SIG-M5 treated with dmso at 0.1 percent for 504 hours (cell line): ENCODE results near the gene BRME1.

ENCODE experiments used
- DNase-seq: peaks from one replicate; lab custom pipeline; 2025; ENCODE audit not compliant: unreplicated experiment; lab: John Stamatoyannopoulos, UW

The BRME1 gene

DNA sequence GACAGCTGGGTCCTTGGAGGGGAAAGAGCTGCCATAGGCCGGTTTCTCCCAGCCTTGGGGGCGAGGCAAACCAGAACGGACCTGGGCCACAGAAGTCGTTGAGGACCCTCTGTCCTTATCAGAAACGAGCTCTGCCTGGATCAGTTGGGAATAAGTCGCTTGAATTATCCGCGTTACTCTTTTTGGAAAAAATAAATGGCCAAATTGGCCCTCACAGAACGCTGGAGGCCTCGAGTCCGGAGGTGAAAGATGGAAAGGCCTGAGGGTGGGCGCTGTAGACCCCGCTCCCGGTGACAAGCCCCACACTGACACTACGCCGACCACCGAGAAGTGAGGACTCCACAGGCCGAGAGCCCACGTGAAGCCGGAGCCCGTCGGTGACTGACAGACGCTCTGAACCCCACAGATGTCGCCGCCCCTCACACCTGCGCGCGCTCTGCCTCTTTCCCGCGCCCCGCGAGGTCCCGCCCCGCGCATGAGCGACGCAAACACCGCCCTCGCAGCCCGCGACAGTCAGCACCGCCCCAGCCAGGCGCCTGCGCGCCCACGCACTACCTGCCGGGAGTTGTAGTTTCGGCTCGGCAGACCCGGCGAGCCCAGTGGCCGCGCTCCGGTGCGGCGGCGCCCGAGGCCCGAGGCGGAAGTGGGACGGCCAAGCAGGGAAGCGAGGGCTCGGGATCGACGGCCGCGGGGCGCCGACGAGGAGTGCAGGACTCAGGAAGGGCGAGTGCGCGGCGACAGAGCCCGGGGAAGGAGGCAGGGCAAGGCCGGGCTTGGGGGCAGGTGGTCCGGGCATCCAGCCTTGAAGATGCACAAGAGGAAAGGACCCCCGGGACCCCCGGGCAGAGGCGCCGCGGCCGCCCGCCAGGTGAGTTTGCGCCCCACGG lies at the start of gene BRME1, which contains the start of gene CC2D1A:
TSS of gene BRME1 (minus strand) at position 484 of the 887 bp plus-strand sequence. CDS start 1,225 bp downstream, outside the sequence.
TSS of gene CC2D1A (plus strand) at position 568 of the 887 bp plus-strand sequence. CDS start at position 809, 241 bp downstream.
- peak; percentile 83 for DNase-seq

DNA sequence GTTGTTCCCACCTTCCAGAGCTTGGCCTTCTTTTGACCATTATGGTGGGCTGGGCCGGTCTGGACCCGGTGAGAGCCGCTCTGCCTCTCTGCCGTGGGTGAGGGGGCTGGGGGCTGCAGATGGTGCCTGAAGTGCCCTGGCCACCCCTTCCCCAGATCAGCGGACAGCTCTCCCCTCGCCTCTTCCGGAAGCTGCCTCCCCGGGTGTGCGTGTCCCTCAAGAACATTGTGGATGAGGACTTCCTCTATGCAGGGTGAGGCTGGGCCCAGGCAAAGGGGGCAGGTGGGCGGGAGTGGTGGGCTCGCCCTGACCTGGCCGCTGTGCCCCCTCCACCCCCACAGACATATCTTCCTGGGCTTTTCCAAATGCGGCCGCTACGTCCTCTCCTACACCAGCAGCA lies 48.3 kb upstream of the BRME1 start:
- no peak for DNase-seq

DNA sequence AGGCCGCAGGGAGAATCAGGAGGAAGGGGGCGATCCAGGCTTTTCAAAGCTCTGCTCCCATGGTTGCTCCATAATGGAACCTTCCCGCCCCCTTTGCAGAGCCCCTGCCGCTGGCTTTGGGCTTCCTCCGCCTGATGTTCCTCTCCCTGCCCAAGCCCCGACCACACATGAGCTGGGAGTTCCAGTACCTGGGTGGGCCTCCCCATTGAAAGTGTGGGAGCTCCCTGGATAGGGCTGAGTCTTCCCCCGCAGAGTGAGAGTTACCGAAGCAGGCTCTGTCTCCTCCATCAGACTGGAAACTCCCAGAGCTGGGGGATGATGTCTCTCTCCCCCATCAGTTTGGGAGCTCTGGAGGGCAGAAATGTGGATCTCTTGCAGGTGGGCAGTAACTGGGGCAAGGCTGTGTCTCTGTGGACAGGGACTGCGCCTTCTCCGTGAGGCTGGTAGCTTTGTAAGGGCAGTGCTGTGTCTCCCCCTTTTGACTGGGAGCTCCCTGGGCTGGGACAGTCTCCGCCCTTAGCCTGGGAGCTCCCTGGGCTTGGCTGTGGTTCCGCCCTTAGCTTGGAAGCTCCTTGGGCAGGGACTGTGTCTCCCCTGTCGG lies 47.1 kb upstream of the BRME1 start:
- DNase-seq: peak; percentile 28

DNA sequence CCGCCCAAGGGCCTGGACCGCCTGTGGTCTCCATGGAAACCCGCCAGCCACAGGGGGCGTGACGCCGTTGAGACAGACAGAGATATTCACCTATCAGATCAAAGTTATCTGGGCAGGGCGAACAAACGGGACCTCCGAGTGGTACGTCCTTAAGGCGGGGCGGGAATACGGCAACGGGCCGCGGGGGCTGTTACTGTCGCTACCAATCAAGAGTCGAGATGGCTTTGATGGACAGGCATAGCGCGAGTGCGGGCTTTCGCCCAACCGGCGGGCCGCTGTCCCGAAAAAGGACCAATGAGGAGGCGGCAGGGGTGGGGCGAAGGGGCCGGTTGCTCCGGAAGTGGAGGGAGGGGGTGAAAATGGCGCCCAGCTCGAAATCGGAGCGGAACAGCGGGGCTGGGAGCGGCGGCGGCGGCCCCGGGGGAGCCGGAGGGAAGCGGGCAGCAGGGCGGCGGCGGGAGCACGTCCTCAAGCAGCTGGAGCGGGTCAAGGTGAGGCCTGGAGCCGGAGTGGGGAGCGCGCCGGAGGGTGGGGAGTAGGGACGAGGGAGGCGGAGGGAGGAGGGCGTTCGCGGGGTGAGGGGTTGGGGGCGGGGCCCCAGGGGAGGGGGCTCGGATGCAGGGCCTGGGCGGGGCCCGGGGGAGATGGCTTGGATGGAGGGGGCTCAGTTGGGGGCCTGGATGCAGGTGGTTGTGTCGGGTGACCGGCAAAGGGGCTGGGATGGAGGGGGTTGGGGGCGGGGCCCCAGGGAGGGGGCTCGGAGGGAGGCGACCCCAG lies 46.4 kb upstream of the BRME1 start, which contains the start of gene DCAF15:
TSS of gene DCAF15 (plus strand) at position 356 of the 777 bp plus-strand sequence. CDS start at position 360, 4 bp downstream.
- DNase-seq: peak; percentile 99

DNA sequence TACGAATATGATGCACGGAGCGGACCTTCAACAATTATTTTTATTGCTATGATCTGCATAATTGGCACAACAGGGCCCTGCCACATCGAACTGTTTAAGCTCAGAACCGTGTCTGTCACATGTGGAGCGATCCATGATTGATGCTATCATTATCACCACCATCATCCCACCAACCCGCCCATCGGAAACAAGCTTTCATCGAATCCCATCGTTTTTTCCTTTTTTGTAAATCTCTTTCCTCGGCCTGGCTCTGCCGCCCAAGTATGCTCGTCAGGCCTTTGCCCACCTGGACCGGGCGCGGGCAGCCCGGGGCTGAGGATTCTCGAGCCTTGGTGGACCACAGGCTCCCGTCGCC lies 45.9 kb upstream of the BRME1 start:
- no peak for DNase-seq

DNA sequence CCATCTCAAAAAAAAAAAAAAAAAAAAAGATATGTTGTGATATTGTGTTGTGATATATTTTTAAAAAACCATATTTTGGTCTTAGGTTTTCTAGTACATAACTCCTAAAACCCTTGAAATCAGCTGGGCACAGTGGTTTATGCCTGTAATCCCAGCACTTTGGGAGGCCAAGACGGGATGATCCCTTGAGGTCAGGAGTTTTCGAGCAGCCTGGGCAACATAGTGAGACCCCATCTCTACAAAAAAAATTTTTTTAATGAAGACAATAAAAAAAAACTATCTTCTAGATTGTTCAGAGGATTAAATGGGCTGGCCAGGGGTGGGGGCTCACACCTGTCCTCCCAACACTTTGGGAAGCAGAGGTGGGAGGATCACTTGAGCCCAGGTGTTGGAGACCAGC lies 45.1 kb upstream of the BRME1 start:
- DNase-seq: no peak

DNA sequence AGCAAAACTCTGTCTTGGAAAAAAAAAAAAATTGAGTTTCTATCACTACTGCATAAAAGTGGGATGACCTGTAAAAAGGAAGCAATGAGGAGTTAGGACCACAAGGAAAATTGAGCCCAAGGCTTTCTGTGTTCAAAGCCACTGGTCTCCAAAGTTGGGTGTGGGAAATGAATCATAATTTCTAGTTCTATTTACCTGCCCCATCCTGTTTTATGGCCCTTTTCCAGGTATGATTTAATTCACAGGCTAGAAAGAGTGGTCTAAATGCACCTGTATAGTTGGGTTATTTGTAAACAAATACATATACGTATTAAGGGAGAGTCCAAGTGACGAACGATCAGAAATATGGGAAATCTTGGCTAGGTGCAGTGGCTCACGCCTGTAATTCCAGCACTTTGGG lies 40.5 kb upstream of the BRME1 start:
- DNase-seq: no peak

DNA sequence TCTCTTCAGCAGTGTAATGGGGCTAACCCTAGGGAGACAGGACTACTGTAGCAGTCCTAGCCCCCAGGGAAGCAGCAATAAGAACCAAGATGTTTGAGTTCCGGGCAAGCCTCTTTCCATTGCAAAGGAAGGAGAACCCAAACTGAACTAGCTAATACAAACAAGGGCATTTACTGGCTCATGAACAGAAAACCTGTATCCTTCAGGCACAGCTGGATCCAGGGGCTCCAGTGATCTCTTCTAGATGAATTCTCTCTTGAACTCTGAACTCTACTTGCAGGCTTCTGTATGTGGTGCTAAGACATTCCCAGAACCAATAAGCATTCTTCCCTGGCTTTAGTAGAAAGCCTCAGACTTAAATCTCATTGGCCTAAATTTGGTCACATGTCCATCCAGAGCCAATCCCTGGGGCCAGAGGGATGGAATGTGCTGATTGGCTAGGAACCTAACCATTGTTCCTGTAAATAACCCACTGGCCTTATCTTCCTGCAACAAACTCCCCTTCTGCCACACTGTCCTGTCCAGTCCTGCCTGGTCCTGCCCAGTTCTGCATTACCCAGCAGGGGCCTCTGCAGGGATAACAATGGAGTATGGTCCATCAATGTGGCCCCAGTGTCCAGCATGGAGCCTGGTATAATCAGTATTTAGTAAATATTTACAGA lies 36.2 kb upstream of the BRME1 start:
- no peak for DNase-seq

DNA sequence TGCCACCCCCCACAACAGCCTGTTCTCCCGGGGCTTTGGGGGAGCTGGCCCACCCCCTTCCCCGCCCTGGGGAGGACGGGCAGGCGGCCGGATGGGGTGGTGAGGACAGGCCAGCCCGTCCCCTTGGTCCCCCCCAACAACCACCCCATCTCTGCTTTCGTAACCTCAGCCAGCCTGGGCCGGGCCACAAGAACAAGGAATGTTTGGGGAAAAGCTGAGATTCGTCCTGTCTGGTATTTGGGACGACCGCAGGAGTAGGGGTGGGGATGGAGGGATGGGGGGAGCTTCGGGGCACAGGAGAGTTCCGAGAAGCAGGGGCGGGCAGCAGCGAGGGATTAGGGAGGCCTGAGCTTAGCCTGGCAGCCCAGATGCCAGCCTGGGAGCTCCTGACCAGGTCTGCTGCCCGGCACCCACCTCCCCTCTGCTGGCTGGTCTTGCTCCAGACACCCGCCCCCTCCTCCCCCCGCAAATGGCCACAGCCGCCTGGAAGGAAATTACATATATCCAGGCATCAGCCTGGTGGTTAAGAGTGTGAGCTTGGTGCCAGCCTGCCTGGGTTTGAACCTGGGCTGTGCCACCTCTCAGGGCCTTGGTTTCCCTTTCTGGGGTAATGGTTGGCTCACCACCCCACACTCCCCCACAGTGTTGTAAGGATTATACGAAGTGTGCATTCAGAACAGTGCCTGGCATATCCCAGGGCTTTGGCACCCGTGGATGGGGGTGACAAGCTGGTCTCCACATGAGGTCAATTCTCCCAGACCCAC lies 32.6 kb upstream of the BRME1 start, which contains the start of gene PODNL1:
TSS of gene PODNL1 (minus strand) at position 117 of the 764 bp plus-strand sequence. CDS start 236 bp downstream, outside the sequence.
- DNase-seq: no peak

DNA sequence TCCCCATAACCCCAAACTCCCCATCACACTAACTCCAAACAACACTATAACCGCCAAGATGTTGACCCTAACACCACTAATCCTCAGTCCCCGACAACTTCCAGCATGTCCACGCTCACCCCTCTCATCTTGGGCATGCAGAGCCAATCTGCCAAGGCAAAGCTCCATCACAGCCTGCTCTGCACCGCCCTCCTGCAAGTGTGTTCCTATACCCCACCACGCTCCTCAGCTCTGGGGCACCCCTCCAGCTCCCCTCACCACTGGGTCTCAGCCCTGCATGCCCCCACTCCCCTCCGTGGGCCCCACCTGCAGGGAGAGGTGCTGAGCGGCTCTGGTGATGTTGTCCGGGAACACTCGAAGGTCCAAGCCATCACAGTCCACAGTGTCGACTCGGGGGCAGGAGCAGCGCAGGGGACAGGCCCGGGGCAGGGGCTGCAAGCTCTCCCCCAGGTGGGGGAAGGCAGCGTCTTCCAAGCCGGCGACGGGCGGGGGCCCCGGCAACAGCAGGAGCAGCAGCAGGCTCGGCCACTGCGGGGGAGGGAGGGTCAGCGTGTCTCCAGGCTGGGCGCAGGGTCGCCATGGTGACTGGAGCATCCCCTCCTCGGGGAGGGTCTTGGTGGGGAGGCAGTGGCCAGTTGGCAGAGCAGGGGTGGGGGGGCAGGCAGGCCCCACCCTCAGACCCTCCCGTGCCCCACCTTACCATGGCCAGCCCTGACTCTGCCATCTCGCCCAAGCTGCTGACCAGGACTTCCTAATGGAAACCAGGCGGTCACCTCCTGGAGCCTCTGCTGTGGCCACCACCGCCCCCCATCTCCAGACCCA lies 31.8 kb upstream of the BRME1 start:
- no peak for DNase-seq

DNA sequence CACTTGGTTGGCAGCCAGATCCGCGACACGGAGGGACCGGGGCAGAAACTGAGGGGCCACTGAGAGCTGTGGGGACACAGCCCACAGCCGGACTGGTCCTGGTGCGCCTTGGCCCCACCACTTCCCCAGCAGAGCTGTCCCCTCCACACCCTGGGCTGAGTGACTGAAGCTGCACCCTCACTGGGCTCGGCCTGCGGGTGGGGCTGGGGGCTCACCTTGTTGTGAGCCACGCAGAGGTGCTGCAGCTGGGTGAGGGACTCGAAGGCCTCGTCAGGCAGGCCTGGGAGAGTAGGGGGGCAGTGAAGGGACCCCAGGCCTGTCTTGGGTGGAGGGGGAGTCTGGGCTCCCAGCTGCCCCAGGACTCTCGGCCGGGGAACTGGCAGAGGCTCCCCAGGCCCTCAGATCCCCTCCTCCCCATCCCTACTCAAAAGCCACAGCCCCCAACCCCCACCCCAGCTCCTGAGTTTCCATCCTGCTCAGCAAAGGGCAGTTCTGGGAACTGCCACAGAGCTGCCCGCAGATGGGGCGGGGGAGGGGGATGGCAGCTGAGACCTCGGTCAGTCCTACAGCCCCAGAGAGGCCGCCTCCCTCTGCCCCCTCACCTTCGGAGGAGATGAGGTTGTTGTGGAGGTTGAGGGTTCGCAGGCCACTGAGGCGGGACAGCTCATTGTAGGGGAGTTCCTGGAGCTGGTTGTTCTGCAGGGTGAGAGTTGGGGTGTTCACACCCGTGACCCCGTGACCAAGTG lies 30.0 kb upstream of the BRME1 start:
- no peak for DNase-seq

DNA sequence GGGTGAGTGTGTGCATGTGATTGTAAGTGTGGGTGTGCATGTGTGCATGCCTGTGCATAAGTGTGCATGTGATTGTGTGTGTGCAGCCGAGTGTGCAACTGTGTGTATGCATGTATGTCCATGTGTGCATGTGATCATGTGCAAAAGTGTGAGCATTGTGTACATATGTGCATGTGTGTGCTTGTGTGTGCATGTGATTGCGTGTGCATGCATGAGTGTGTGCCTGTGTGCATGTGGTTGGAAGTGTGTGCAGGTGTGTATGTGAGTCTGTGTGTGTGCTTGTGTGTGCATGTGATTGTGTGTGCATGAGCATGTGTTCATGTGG lies 28.8 kb upstream of the BRME1 start:
- no peak for DNase-seq

DNA sequence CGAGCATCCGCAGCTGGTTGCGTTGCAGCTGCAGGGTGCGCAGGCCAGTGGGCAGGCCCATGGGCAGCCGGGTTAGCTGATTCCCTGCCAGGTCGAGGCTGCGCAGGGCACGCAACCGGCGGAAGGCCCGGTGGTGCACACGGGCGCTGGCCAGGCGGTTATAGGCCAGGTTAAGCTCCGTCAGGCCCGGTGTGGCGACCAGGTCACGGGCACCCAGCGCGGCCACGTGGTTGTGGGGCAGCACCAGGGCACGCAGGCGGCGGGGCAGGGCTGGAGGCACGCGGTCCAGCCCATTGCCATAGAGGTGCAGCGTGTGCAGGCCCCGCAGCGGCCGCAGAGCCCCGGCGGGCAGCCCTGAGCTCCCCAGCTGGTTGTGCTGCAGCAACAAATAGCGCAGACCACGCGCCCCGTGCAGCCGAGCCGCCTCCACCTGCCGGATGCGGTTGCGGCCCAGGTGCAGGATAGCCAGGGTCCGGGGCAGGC lies 27.0 kb upstream of the BRME1 start:
- DNase-seq: no peak

DNA sequence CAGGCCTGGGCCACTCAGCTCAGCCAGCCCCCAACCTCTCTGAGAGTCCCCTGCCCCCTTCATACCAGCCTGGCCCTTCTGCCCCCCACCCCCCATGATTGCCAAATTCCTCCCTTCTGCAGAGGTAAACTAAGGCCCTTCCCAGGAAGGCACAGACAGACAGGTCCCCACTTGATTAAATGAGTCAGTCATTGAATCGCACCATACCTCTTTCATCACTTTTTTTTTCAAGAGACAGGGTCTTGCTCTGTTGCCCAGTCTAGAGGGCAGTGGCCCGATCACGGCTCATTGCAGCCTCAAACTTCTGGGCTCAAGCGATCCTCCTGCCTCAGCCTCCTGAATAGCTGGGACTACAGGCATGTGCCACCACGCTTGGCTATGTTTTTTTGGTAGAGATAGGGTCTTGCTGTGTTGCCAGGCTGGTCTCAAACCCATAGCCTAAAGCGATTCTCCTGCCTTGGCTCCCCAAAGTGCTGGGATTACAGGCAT lies 26.3 kb upstream of the BRME1 start:
- DNase-seq: no peak

DNA sequence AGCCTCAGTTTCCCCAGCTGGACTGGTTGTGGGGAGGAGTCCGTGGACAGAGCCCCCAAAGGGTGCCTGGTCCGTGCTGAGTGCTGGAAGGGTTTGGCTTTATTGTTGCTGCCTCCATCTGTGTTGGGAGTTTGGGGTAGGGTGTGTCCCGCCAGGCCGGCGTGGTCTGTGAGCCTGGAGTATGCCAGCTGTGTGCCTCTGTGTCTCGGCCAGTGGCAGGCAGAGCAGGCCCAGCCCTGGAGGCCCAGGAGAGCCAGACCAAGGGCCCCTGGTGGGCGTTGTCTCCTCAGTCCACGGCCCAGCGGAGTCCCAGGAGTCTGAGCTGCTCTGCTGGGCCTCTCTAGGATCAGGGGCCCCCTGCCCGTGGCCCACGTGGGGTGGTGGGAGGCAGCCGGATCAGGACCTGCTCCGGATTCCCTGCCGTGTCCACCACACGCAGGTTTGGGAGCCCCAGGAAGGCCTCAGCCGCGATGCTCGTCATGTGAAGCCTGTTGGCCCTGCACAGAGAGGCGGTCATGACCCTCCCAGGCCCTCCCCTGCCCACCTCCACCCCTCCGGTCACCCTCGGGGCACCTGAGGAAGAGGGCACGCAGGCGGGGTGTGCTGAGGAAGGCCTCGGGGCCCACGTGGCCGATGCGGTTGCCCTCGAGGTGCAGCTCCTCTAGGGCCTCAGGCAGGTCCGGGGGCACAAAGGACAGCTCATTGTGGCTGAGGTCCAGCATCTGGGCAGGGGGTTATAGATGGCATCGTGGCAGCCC lies 25.7 kb upstream of the BRME1 start:
- DNase-seq: no peak

DNA sequence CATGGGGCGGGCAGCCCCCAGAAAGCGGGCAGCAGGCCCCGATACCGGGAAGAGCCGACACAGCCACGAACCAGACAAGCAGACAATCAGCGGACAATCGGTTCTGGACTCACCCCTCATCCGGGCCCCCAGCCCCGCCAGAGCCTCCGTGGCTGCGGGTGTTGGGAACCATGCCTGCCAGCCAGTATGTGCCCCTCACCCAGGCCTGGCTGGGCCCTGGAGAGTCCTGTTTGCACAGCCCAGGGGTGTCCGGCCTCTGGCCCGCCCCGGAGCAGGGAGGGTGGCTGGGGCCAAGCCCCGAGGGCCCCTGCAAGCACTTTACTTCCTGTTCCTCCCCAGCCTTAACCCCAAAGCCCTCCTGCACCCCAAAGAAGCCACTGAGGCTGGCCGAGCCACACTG lies 24.5 kb upstream of the BRME1 start:
- no peak for DNase-seq

DNA sequence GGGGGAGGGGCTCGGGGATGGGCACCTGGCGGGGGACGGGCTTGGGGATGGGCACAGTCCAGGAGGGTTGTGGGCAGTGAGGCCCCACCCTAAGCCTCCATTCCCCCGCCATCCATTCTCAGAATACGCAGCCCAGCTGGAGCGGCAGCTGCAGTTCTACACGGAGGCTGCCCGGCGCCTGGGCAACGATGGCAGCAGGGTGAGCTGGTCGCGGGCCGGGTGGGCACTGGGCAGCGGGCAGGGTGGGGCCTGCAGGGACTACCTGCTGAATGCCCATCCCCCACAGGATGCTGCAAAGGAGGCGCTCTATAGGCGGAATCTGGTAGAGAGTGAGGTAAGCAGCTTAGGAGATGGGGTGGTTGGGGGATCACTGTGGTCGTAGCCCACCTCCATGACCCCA lies 24.0 kb upstream of the BRME1 start:
- DNase-seq: no peak

DNA sequence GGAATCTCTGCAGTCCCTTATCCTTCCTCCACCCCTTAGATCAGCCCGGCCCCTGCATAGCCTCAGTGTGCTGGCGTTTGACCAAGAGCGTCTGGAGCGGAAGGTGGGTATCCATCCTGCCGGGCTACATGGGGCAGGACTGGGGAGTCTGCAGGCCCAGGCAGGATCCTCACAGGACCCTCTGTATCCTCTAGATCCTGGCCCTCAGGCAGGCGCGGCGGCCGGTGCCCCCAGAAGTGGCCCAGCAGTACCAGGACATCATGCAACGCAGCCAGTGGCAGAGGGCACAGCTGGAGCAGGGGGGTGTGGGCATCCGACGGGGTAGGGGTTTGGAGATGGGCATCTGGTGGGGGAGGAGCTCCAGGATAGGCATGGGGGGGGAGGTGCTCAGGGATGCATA lies 23.4 kb upstream of the BRME1 start:
- DNase-seq: no peak
